ENCODE results near the gene NRXN3. TPM values are rescaled to one million over a fixed set of nuclear protein-coding genes. Genes with fewer than 3 reads are reported as not detected.

Gene NRXN3
- polyA plus RNA-seq, 1 experiment, result 7.0 TPM

DNA sequence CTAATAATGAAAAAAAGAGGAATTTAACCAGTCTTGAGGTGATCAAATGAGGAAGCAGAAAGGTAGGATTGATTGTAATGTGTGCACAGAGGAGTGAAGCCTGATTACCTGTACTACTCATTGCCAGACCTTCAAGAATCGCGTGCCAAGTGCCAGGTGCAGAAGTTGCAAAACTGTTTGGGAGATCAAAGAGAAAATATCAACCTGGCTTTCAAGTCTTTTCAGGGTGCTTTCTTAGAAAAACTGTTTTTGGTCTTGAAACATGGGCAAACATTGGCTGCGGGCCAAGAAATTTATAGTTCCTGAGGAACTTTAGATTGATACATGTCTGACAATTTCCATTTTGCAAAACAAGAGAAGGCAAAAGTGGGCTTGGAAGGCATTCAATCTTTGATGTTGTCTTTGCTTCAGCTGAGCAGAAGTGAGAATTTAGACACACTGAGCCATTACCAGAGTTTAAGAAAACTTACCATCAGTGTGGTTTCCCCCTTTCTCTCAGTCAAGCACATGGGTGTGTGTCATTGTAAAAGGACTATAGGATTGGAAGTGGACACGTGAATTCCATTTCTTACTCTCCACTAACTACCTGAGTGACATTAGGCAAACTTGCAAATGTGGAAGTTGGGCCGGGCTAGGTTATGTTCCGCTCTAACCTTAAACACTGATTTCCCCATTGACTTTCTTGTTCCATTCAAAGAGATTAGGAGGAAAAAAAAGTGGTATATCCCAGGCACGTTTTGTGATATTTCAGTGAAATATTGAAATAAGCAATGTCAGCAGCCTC is 1555.0 kb downstream of the NRXN3 start:
- no peak for DNase-seq (ENCODE audit: low read depth)

GRCh38 chr14:79727900-79728299 is 1557.7 kb downstream of the NRXN3 start:
- no peak for DNase-seq (ENCODE audit: low read depth)
- CTCF ChIA-PET, result interaction anchor here (0.9 kb wide), 1 partner anchor 112 kb away, joined by 3 read pairs; no protein-coding TSS in a partner anchor
- no peaks in the 10 kb centered on the region; the same call in 1 of the 2 replicates for H3K27me3 ChIP-seq (ENCODE audit: control insufficient read depth, insufficient read depth, low read length)
- H3K4me3 ChIP-seq (ENCODE audit: low read depth, low read length), result no peak overlapping the region
- H3K36me3 ChIP-seq (ENCODE audit: control insufficient read depth, insufficient read depth, low read length), result no peaks in the 10 kb centered on the region
- POLR2A ChIA-PET, result no interaction called here
- no peak for TF ChIP-seq CTCF (IDR thresholded peaks at IDR 0.05; ENCODE audit: insufficient read depth, low read depth, low read length)

More for the DNA sequence above, 1555.0 kb downstream of the NRXN3 start:
- H3K27me3 ChIP-seq (ENCODE audit: control insufficient read depth, insufficient read depth, low read length), result no peaks in the 10 kb centered on the region; the same call in 1 of the 2 replicates
- ChIA-PET POLR2A (no interaction called here), CTCF (no interaction called here)
- no peak overlapping the region for H3K4me3 ChIP-seq (ENCODE audit: low read depth, low read length)
- no peak for TF ChIP-seq CTCF (IDR thresholded peaks at IDR 0.05; ENCODE audit: insufficient read depth, low read depth, low read length)
- no peaks in the 10 kb centered on the region for H3K36me3 ChIP-seq (ENCODE audit: control insufficient read depth, insufficient read depth, low read length)

DNA sequence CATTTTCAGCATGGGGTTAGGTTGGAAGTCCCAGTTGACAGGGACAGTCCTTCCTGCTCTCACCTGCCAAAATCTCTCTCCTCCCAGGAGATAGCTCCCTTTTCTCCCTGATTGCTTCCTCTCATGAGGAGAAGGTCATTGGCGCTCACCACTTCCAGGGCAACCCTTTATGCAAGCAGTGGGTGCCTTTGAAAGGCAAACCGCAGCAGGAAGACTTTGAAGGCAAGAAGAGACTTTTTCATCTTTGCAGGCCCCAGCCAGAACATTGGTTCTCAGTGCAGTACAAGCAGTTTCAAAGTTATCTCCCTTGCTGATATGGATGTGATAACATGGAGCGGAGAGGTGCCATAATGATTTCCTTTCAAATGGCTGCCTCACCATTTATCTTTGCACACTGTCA is 1558.2 kb downstream of the NRXN3 start:
- CTCF ChIA-PET, result interaction anchor here (0.9 kb wide), 1 partner anchor 112 kb away, joined by 3 read pairs; no protein-coding TSS in a partner anchor
- Histone ChIP-seq H3K4me3 (ENCODE audit: low read depth, low read length) (no peak overlapping the region), H3K36me3 (ENCODE audit: control insufficient read depth, insufficient read depth, low read length) (no peaks in the 10 kb centered on the region), H3K27me3 (ENCODE audit: control insufficient read depth, insufficient read depth, low read length) (no peaks in the 10 kb centered on the region)
- no peak for DNase-seq (ENCODE audit: low read depth)
- POLR2A ChIA-PET, result no interaction called here
- TF ChIP-seq CTCF (IDR thresholded peaks at IDR 0.05; ENCODE audit: insufficient read depth, low read depth, low read length), result no peak

GRCh38 chr14:79729731-79730130 is 1559.6 kb downstream of the NRXN3 start:
- Histone ChIP-seq H3K27me3 (ENCODE audit: control insufficient read depth, insufficient read depth, low read length) (no peaks in the 10 kb centered on the region), H3K4me3 (ENCODE audit: low read depth, low read length) (no peak overlapping the region), H3K36me3 (ENCODE audit: control insufficient read depth, insufficient read depth, low read length) (no peaks in the 10 kb centered on the region)
- POLR2A ChIA-PET, result no interaction called here
- TF ChIP-seq CTCF (IDR thresholded peaks at IDR 0.05; ENCODE audit: insufficient read depth, low read depth, low read length), result no peak
- DNase-seq (ENCODE audit: low read depth), result no peak
- CTCF ChIA-PET, result no interaction called here

- Histone ChIP-seq H3K36me3 (ENCODE audit: control insufficient read depth, insufficient read depth, low read length) (no peaks in the 10 kb centered on the region), H3K27me3 (ENCODE audit: control insufficient read depth, insufficient read depth, low read length) (no peaks in the 10 kb centered on the region), H3K4me3 (ENCODE audit: low read depth, low read length) (no peak overlapping the region)
- CTCF ChIA-PET, result no interaction called here
- no peak for DNase-seq (ENCODE audit: low read depth)
- POLR2A ChIA-PET, result no interaction called here
- no peak for TF ChIP-seq CTCF (IDR thresholded peaks at IDR 0.05; ENCODE audit: insufficient read depth, low read depth, low read length)
Measured at GRCh38 chr14:79730196-79730595, 1560.0 kb downstream of the NRXN3 start.

All from BJ (cell line).